HG03460 (cell line): Measurements from ENCODE around the gene RPL12.

Experiments
- ATAC-seq: cut with Tn5 transposase; IDR thresholded peaks from one replicate; pipeline ENCODE4 v1.9.1; 2021; ENCODE audit not compliant: unreplicated experiment

The RPL12 gene

DNA sequence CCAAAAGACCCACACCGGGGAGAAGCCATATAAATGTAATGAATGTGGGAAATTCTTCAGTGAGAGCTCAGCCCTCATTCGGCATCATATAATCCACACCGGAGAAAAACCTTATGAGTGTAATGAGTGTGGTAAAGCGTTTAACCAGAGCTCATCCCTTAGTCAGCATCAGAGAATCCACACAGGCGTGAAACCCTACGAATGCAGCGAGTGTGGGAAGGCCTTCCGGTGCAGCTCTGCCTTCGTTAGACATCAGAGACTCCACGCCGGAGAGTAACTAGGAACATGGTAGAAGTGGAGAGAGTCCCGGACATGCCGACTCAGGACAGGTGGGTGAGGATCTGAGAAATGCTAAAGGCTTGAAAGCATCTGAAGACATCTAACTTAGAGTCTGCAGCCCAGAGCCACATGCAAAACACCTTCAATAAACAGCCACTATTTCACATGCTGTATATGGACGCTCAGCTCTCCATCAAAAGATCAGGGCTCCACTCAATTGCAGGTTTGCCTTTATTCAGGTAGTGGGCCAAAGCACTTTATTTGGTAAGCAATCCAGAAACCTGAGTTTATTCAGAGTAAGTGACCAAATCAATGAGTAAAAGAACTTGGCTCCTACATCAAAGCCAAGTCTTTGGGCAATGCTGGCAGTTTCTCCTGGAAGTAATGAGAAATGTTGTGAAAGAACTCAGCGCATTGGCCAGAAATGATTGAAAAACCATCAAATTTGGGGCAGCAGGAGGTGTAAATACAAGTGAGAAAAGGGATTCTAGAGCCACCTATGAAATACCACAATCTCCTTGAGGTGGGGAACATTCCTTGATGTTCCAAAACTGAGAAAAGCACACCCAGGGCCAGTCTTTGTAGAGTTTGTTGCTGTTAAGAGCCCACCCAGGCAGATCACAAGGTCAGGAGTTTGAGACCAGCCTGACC, 6.0 kb downstream of the RPL12 start:
- no peak for ATAC-seq

DNA sequence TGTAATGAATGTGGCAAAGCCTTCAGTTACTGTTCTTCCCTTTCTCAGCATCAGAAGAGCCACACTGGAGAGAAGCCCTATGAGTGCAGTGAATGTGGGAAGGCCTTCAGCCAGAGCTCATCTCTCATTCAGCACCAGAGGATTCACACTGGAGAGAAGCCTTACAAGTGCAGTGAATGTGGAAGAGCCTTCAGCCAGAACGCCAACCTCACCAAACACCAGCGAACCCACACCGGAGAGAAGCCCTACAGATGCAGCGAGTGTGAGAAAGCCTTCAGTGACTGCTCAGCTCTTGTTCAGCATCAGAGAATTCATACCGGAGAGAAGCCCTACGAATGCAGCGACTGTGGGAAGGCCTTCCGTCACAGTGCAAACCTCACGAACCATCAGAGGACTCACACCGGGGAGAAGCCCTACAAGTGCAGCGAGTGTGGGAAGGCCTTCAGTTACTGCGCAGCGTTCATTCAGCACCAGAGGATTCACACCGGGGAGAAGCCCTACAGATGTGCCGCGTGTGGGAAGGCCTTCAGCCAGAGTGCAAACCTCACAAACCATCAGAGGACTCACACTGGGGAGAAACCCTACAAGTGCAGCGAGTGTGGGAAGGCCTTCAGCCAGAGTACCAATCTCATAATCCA, 6.8 kb downstream of the RPL12 start:
- ATAC-seq, result no peak

DNA sequence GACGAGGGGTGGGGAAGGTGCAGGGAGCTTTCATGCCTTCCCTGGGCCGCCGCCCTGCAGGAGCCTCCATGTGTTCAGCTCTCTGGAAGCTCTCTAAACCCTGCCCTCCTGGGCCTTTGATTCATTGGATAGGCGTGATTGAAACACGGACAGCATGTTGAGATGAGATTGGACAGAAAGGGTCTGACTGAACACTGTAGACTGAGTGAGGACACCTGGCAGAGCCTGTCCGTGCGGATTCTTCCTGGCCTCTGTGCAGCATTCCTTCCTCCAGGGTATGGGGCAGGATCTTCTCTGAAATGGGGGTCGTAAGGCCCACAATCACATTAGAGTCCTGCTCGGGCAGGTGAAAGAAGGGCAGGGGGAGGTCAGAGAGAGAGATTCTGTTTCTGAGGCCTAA, 12.8 kb downstream of the RPL12 start:
- no peak for ATAC-seq

DNA sequence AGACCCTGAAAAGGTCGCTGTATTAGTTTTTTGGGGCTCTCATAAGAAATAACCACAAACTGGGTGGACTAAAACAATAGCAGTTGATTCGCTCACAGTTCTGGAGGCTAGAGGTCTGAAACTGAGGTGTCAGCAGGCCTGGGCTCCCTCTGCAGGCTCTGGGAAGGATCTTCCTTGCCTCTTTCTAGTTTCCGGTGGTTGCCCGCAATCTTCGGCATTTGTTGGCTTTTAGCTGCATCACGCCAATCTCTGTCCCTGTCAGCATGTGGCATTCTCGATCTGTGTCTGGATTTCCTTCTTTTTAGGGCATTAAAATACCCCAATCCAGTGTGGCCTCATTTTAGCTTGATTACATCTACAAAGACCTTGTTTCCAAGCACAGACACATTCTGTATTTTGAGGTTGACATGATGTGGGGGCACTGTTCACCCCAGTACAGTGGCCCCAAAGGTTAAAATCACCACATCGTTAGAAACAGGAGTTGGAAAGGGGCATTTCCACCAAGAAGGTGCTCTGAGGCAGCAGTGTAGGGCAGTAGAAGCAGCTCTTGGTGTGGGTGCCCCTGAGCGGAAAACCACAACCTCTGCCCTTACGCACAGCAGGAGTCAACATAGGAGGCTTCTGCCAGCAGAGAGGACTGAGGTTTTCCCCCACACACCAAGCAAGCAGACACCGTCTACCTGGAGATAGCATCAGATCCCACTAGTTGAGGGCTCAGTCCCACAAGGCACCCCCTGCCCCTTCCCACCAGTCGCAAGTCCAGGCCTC, 13.5 kb downstream of the RPL12 start:
- ATAC-seq, result no peak

DNA sequence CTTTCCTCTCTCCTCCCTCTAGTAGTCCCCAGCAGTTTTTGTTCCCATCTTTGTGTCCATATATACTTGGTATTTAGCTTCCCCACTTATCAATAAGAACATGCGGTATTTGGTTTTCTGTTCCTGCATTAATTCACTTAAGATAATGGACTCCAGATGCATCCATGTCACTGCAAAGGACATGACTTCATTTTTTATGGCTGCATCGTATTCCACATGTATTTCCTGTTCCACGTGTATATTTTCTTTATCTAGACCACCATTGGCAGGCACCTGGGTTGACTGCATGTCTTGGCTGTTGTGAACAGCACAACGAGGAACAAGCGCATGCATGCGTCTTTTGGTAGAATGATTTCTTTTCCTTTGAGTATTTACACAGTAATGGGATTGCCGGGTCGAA, 20.8 kb downstream of the RPL12 start:
- ATAC-seq, result no peak

DNA sequence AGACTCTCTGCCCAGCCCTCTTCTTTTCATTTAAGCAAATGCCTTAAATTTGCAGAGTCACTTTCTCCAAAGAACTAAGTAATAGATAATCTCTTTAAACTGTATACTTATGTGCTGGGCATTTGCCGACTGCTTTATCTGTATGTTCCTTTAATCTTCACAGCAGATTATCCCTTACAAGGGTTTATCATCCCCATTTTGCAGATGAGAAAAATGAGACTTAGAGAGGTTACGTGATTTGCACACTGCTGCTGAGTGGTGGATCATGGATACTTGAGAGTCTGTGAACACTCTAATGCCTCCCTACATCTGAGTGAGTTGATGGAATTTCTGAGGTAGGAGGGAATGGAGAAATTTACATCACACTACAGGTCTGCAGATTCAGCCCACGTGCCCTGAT, 22.9 kb downstream of the RPL12 start:
- no peak for ATAC-seq

DNA sequence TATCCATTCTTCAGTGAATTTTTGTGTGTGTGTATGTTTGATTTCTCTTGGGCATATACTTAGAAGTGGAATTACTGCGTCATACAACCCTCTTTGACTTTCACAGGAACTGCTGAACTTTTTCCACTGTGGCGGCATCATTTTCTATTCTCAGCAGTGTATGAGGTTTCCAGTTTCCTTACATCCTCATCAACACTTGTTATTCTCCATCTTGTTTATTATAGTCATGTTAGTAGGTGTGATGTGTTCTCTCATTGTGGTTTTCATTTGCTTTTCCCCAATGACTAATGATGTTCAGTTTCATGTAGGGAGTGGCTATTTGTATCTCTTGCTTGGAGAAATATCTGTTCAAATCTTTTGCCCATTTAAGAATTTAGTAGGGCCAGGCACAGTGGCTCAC, 24.4 kb downstream of the RPL12 start:
- ATAC-seq, result no peak

DNA sequence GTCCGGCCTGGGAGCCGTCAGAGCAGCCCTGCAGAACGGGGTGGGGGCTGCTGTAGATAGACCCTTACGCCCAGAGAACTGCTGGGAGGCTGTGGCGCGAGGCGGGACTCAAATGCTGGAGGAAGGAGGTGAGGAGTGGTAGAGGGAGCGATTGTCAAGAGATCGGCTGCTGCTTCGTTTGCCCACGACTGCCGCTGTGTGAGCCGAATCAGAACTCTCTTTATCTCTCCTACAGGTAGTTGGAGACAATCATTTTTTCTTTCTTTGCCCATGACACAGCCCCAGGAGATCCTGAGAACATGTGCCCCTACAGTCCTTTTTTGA, 26.6 kb downstream of the RPL12 start:
- peak; percentile 24 for ATAC-seq

DNA sequence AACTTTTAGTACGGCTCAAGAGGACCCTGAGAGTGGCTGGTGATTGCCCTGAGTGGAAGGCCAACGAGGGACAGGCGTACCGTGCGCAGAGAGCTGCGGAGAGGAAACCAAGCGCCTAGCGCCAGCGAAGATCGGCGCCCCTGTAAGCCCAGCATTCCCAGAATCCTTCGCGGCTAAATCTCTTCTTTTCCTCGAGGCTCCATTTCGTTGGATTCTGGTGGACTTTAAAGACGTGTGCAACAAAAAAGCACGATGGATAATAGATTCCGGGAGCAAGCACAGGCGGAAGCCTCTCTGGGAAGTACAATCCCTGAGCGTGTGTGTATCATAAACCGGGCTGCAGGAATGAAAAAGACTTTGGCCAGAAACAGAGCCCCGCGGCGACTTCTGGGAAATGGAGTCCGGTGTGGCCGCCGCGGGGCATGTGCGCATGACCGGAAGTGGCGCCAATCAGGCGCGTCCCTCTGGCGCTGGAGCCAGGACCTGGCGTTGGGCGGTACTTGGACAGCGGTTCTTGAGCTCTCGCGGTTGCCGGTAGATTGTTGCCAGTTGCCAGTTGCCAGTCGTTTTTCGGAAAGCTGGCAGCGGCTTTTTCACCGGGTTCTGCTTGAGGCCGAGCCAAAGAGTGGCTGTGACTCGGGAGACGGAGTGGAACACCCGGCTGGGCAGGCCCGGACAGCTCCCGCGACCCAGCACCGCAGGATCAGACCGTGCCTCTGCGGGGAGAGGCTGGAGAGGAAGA, 27.1 kb downstream of the RPL12 start, which contains the start of gene ZNF79:
Gene ZNF79, plus strand, starts transcription at position 449 of the 742 bp plus-strand sequence. CDS start 406 bp downstream, outside the sequence.
- ATAC-seq, result peak; percentile 84

DNA sequence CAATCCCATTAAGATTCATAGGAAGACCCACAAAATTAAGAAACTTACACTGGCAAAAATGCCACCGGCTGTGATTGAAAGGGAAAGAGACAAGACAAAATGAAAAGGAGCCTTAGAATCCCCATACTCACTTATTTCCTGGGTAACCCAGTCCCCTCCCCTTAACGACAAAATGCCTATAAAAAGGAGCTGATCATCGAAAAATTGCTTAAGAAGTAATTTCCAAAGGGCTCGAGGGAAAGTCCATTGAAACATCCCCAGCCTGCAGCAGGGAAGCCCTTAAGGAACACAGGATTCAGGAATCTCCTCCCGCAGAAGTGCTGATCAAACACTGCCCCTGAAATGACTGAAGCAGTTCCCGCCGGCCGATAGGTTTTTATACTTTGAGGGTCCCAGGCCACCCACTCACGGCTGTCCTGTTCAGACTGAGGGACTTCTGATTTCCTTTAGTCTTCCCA, 27.7 kb downstream of the RPL12 start:
- ATAC-seq, result no peak

DNA sequence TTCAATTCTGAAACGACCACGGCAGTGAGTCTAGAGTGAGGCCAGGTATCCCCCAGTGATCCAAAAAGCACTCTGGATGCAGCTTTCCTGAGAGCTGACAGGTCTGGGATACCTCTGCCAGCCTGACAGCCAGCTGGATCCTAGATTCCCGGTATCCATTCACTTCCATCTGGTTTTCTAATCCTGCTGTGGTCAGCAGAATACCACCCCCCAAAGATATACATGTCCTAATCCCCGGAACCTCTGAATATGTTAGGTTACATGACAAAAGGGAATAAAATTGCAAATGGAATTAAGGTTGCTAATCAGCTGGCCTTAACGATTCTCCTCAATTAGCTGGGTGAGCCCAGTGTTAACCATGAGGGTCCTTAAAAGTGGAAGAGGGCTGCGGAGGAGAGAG, 28.4 kb downstream of the RPL12 start:
- no peak for ATAC-seq

DNA sequence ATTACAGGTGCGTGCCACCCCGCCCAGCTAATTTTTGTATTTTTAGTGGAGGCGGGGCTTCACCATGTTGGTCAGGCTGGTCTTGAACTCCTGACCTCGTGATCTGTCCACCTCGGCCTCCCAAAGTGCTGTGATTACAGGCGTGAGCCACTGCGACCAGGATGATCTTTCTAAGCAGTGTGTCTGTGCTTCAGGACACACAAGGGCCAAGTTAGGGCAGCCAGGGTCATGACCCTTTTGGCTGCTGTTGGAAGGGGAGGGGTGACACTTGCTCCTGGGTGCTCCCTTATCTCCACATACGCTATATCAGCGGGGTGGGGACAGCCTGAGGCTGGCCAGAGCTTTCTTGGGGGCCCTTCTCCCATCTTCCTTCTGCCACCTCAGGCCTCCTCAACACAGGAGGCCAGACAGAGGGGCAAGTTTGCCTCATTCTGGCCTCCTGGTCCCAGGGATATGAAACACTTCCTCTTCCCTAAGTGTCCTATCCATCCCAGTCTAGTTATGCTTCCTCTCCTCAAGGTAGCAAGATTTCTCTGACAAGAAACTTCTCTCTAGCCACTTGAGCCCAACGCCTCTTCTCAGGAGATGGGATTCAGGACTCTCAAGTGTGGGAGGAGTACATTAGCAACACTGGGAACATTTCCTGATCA, 28.9 kb downstream of the RPL12 start:
- no peak for ATAC-seq

DNA sequence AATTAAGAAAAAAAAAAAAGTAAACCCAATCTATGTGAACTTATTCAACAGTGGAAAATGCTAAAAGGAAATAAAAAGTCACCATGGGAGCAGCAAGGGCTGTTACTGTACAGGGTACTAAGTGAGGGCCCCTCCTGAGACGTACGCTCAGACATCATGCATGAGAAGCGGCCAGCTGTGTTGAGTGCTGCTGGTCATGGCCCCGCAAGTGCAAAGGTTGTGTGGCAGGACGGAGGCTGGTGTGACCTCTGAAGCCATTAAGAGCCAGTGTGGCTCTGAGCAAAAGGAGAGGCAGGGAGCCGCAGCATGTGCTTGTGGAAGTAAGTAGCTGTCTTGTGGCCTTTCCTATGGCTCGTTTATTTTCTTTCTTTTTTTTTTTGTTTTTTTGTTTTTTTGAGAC, 30.1 kb downstream of the RPL12 start:
- ATAC-seq, result no peak

DNA sequence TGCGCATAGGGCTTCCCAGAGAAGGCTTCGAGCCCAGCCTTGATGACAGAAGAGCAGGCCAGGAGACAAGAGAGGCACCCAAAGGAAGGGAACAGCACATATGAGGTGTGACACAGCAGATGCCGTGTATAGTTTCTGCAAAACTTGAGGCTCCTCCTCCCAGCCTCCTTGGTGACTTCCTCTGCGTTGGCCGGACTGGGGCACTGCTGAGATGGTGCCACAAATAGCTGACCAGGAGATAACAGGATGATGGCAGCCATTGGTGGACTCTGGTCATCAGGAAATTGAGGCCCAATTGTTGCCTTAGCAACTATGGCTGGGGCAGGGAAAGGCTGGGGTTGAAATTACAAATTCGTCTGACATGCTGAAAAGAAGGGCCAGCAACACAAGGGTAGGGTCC, 31.9 kb downstream of the RPL12 start:
- ATAC-seq, result no peak

DNA sequence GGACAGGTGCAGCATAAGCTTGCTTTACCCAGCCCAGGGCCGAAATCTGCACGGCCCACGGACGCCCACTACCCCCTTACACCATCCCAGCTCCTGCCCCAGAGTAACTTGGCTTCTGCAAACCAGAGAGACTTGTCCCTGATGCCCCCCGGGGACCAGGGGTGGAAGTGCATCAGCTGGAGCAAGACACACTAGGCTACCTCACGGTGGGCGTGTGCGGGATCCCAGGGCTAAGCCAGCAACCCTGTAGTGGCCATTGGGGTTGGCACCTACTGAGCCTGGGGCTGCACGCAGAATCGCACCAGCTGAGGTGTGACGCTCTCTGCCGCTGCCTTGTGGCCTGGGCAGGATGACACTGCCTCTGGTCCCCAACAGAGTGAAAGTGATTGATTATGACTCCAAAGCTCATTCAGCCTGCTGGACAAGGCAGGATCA, 33.2 kb downstream of the RPL12 start:
- no peak for ATAC-seq

DNA sequence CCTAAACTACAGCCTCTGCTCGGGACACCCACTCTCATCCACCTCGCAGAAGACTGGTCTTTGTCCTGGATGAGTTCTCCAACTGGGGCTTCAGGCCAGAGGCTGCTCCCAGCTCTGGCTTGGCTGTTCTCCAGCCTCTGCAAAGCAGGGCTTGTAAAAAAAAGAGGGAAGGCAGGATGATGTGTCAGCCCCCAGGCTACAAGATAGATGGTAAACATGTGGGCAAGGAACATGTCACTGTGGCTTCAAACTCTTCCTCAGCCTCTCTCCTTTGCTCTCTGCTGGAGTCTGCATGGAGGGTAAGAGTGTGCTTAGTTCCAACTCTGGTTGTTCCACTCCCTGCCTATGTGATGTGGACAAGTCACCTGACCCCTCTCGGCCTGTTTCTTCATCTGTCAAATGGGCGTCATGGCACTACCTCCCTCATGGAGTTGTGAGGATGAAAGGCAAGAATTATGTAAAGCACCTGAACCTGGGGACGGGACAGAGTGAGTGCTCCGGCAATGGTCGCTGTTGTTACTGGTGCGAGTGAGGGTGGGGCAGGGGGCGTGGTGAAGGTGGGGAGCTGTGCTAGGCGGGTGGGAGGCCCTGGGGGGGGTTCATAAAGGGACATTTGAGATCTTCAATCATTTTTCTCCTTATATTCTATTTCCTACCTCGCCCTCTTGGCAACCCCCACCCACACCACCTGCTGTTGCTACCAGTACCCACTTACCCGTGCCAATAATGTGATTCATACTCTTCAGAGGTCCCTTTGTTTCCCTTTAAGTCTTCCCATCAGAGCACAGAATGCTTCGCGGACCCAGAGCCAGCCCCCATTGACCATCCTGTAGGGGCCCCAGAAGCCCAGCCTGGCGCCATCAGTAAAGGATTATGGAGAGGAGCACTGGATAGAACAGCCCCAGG, 33.8 kb downstream of the RPL12 start:
- no peak for ATAC-seq

DNA sequence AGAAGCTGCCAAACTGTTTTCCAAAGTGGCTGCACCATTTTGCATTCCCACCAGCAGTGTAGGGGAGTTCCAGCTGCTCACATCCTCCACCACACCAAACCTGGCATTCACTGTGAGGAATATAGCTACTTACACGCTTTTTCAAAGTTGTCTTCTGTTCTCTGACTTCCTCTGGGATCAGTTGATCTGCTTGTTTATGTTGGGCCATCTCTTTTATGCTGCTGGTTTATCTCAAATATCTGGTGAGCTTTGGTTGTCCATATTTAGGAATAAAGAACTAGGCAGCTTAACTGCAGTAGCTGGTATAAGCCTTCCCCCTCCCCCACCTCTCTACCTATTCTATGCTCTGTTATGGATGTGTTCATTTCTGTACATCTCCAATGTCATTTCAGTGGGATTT, 35.5 kb downstream of the RPL12 start:
- ATAC-seq, result no peak

DNA sequence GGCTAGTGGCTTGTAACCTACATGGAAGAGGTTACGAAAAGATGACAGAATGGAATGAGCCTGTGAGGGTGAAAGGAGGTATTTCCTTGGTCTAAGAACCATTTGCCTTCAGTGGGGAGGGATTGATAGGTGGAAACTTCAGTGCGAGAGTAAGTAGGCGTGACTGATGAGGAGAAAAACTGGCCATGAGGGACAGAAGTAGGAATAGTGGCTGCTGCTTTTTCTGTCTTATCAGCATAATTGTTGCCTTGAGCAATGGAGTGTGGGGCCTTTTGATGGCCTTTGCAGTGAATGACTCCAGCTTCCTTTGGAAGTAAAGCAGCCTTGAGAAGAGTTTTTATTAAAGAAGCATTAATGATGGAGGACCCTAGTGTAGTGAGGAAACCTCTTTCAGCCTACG, 36.1 kb downstream of the RPL12 start:
- no peak for ATAC-seq

DNA sequence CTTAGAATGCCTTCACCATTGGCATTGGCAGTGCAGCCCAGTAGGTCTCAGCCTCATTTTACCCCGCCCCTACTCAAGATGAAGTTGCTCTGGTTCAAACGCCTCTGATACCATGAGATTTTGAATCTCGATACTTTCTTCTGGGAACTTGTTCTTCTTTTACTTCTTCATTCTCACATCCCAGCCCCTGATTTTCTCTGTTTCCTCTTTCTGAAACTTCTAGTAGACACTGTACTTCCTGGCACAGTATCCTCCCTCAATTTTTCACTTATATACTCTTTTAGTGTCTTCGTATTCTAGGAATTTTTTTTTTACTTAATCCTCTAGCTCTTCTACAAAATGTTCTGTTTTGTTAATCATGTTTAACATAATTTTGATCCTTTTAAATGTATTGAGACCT, 40.1 kb downstream of the RPL12 start:
- no peak for ATAC-seq

DNA sequence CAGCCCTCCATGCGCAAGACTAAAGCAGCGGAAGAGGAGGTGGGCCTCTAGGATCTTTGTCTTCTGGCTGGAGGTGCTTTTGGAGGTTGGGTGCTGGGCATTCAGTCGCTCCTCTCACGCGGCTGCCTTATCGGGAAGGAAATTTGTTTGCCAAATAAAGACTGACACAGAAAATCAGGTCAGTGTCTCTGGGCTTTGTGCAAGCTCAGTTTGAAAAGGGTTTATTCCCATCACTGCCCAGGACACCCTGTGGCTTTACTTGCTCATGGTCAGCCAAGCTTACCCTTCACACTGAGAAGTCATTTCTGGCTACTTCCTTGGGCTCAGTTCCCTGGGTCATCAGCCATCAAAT, 43.7 kb downstream of the RPL12 start:
- no peak for ATAC-seq
